ENCODE data around the gene ITPR1. TPM values are rescaled to one million over a fixed set of nuclear protein-coding genes. Genes with fewer than 3 reads are reported as not detected.

The ITPR1 gene
- total RNA-seq, 1 experiment from 2014 or later = 17.1 TPM

DNA sequence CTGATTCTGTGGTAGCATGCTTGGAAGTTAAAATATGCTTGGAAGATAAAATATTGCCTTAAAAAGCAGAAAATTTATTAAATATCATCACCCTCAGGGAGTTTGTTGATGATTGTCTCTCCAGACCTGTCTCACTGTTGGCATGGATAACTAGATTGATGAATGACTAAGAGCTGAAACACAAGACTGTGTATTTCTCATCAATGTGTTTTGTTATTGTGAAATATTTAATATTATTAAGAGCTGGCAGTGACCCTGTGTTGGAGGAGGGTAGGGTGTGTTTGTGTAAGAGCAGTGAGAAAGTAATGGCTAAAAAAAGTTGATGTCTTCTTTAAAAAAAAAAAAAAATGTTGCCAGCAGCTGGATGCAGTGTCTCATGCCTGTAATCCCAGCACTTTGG lies 82.2 kb downstream of the ITPR1 start:
- no peak for DNase-seq
- H3K27me3 ChIP-seq = no peaks in the 10 kb centered on the region
- H3K36me3 ChIP-seq = no peaks in the 10 kb centered on the region
- no peak overlapping the region for H3K27ac ChIP-seq
- no peak overlapping the region for H3K4me3 ChIP-seq
- no peaks in the 10 kb centered on the region for H3K9me3 ChIP-seq (replicated peaks)
- H3K4me1 ChIP-seq = no peaks in the 10 kb centered on the region

DNA sequence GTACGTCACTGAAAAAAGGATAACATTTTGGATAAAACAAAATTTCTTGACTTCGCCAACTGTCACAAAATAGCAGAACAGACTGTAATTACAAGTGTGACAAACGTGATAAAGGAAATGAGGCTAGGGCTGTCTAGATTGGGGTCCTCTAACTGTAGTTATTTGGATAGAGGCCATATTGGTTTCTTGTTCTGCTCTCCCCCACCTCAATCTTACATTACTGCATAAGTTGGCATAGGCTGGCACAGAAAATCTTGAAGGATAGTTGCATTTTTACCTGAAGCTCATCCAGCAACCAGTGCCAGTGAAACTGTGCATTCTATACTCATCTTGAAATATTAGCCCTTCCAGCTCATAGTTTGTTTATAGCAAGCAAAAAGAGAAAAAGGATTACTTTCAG lies 84.6 kb downstream of the ITPR1 start:
- Histone ChIP-seq H3K4me1 (peaks cover 6% of the 10 kb centered on the region), H3K27me3 (no peaks in the 10 kb centered on the region), H3K36me3 (no peaks in the 10 kb centered on the region), H3K27ac (no peak overlapping the region), H3K4me3 (no peak overlapping the region), H3K9me3 (replicated peaks) (no peaks in the 10 kb centered on the region)
- no peak for DNase-seq

DNA sequence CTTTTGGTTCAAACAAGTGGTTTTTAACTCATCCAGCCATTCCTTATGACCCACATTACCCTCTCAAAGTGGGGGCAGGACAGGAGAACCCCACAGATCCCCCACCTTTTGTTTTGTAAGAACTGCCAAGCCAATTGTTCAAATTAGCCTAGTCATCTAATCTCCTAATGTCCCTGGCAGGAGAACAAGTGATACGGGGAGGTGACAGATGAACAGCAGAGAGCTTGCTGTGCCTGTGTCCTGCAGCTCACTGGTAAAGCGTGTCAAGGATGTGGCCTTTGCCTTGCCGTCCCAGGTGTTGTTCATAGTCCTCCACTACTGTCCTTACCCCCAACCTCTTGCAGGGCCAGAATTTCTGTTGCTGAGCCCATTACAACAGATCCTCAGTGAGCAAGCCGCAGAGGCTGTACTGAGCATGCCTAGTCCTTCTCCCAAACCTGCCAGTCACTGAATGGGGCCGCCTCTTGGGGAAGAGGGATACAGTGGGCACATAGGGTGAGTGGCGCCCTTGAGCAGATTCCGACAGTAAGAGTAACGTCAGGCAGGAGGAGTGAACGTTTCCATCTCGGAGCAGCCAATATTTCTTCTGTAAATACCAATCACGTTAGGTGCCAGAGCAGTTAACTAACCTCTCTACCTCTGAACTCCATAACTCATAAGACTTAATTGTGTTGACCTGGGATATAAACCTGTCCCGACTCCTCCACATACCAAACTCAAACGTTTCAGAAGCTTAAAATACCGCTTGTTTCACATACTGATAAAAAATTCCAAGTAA lies 87.4 kb downstream of the ITPR1 start:
- Histone ChIP-seq H3K27ac (no peak overlapping the region), H3K4me3 (no peak overlapping the region), H3K4me1 (peaks cover 10% of the 10 kb centered on the region), H3K27me3 (no peaks in the 10 kb centered on the region), H3K9me3 (replicated peaks) (no peaks in the 10 kb centered on the region), H3K36me3 (no peaks in the 10 kb centered on the region)
- no peak for DNase-seq

DNA sequence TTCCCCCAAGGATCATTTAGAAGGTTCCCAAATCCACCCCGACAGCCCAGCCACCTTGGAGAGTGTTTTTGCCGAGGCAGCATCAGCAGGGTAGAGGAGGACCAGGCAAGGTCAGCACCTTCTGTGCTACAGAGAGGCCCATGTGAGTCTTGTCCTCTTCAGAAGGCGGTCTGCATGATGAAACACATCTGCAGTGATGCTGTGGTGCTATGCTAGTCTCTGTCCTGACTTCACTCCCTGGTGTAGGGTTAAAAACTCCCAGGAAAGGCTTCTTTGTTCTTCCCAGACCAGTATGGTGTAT lies 87.9 kb downstream of the ITPR1 start:
- H3K27ac ChIP-seq = no peak overlapping the region

DNA sequence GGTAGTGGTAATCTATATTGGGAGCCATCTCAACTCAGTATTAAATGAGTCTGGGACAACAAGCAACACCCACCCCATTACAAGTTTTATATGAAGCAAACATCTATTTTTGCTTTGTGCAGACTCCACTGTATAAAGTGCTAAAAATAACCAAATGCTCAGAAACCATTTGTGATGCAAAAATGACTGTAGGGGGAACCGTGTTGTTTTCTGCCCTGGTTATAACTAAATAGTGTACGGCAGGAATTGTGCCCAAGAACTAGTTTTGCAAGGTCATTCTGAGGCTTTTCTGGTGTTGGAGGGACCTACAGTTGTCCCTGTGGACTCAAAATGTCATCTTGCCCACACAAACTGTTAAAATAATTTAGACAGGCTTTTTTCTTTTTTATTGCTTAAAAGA lies 88.3 kb downstream of the ITPR1 start:
- Histone ChIP-seq H3K27ac (no peak overlapping the region), H3K36me3 (no peaks in the 10 kb centered on the region), H3K27me3 (no peaks in the 10 kb centered on the region), H3K4me3 (no peak overlapping the region), H3K4me1 (peaks cover 10% of the 10 kb centered on the region), H3K9me3 (replicated peaks) (no peaks in the 10 kb centered on the region)
- DNase-seq = no peak

More for the DNA sequence above, 87.9 kb downstream of the ITPR1 start:
- peaks cover 10% of the 10 kb centered on the region for H3K4me1 ChIP-seq
- H3K27me3 ChIP-seq = no peaks in the 10 kb centered on the region
- no peaks in the 10 kb centered on the region for H3K36me3 ChIP-seq
- no peaks in the 10 kb centered on the region for H3K9me3 ChIP-seq (replicated peaks)
- no peak for DNase-seq
- H3K4me3 ChIP-seq = no peak overlapping the region

DNA sequence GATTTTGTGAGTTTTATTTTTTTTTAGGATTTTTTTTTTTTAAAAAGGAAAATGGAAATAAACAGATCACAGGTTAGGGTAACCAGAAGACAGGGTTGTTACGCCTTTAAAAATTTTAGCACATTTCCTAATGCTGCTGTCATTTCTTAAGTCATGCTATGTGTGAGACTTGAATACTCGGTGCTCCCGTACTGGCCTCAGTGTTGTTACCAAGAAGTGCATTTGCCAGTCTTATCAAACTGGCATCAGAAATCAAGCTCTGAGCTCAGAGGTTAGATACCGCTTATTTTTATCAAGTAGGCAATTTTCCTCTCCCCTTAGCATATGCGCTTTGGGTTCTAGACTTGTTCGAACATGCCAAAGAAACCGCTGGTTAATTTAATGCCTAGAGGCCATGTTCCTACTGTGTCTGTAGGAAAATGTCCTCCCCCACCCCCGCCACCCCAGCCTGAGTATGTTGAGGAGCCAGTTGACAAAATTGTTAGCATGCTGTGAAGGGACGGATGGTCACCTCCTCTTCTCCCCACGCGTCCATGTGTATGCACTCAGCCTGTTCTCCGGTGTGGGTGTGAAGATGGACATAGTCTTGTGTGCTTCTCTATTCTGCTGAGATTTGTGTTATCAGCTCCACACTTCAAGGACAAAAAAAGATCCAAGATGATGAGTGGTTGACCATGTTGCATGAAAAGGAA lies 88.9 kb downstream of the ITPR1 start:
- H3K9me3 ChIP-seq (replicated peaks) = no peaks in the 10 kb centered on the region
- no peak for DNase-seq
- H3K4me1 ChIP-seq = peaks cover 10% of the 10 kb centered on the region
- H3K36me3 ChIP-seq = no peaks in the 10 kb centered on the region
- H3K27ac ChIP-seq = no peak overlapping the region
- no peaks in the 10 kb centered on the region for H3K27me3 ChIP-seq
- no peak overlapping the region for H3K4me3 ChIP-seq

DNA sequence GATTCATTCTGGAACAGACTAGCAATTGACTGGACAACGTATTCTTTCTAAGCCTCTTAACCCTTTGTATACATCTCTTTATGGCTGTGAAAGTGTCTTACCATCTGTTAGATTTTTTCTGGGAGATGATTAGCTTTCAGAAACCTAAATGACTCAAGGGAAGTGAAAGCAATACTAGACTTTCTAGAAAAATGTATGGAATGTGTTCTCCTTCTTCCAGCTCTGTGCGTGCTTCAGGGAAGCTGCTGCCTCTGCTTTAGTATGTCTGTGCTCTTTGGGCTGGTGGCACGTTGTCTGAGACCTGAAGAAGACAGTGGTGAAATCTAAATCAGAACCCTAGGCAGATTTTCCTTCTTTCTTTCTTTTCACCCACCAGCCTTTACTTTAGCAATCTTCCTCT lies 89.5 kb downstream of the ITPR1 start:
- peak in 1 of 2 experiments; percentile 6 for DNase-seq

DNA sequence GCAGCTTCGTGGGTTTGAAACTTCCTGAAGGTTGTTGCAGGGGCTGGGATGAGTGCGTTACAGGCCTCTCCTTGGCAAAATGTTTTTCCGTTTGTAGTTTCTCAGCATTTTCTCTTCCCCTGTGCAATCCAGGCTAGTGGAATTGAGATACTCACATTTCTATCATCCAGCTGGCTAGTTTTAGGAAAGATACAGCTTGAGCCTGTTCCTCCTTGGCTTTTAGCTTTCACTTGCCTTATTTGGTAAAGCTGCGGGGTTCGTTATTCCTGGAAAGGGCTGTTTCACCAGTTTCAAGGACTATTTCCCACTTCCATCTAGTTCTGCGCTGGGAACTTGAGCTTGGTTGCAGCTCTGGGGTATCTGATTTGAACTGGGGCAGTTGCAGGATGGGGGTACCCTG lies 90.3 kb downstream of the ITPR1 start:
- no peak overlapping the region for H3K27ac ChIP-seq
- no peak overlapping the region for H3K4me3 ChIP-seq
- no peaks in the 10 kb centered on the region for H3K27me3 ChIP-seq
- H3K9me3 ChIP-seq (replicated peaks) = no peaks in the 10 kb centered on the region
- H3K4me1 ChIP-seq = peaks cover 10% of the 10 kb centered on the region
- H3K36me3 ChIP-seq = no peaks in the 10 kb centered on the region
- no peak for DNase-seq

More for the DNA sequence above, 89.5 kb downstream of the ITPR1 start:
- Histone ChIP-seq H3K4me1 (peaks cover 10% of the 10 kb centered on the region), H3K9me3 (replicated peaks) (no peaks in the 10 kb centered on the region), H3K27ac (no peak overlapping the region), H3K36me3 (no peaks in the 10 kb centered on the region), H3K4me3 (no peak overlapping the region), H3K27me3 (no peaks in the 10 kb centered on the region)

DNA sequence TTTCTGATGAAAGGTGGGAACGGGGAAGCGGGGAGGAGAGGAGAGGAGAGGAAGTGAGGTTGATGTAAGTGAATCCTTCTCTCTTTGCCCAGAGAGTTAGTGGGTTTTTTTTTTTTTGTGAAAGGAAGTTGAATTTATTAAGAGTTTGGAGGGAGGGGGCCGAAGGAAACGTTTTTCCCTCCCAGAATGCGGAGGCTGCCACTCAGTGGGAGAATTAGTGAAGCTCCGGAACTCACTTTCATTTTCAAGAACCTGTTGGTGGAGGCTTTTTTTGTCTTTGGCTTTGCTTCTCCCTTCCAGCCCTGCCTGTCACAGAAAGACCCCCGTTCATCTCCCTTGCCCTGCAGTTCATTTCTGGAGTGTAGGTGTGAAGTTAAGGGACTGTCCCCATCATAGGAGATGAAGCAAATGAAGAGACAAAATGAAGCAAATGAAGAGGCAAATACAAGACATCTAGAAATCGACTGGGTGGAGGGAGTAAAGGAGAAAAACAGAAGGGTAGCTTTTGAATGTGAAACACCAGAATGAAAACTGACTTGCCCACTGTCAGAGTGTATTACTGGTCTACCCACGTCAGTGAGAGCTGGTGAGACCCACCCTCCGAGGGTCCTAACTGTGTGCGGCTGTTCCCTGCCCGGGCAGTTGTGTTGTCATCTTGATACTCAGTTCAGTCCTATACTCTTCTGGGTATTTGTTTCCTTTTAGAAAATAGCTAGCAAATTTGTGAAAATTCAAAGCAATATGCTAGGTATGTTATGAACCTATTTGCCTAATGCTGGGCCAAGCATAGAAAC lies 91.5 kb downstream of the ITPR1 start:
- Histone ChIP-seq H3K27me3 (no peaks in the 10 kb centered on the region), H3K4me1 (peaks cover 10% of the 10 kb centered on the region), H3K36me3 (no peaks in the 10 kb centered on the region), H3K27ac (no peak overlapping the region), H3K4me3 (no peak overlapping the region), H3K9me3 (replicated peaks) (no peaks in the 10 kb centered on the region)
- DNase-seq = no peak

DNA sequence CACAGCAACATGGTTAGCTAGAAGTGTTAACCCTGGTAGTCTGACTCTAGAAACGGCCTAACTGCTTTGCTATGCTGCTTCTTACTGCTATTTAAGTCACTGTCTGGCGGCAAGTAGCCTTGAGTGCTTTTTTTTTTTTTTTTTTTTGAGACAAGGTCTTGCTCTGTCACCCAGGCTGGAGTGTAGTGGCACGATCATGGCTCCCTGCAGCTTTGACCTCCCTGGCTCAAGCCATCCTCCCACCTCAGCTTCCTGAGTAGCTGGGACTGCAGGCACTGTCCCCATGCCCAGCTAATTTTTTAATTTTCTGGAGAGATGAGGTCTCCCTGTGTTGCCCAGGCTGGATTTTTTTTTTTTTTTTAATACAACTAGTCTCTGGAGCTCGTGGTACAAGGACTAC lies 93.2 kb downstream of the ITPR1 start:
- Histone ChIP-seq H3K27ac (no peak overlapping the region), H3K4me1 (peaks cover 10% of the 10 kb centered on the region), H3K36me3 (no peaks in the 10 kb centered on the region), H3K9me3 (replicated peaks) (no peaks in the 10 kb centered on the region), H3K4me3 (no peak overlapping the region), H3K27me3 (no peaks in the 10 kb centered on the region)
- DNase-seq = no peak

DNA sequence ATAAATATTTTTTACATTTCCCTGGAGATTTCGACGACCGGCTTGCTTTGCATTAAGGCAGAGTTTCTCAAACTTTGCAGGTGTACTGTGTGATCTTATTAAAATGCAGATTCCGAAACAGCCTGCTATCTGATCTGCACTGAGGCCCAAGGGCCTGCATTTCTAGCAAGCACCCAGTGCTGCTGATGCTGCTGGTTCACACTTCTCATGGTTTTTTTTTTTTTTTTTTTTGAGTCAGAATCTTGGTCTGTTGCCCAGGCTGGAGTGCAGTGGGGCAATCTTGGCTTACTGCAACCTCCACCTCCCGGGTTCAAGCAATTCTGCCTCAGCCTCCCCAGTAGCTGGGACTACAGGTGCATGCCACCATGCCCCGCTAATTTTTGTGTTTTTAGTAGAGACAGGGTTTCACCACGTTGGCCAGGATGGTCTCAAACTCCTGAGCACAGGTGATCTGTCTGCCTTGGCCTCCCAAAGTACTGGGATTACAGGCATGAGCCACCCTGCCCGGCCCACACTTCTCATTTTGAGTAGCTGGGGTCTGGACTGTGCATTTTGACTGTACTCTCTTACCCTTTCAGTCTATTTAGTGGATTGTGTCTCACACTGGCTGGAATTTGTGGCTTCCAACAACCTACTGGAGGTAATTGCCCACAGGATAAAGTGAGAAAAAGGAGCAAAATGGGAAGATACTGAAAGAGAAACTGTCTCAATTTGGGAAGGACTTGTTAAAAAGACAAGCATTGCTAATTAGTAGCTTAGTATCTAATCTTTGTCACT lies 94.1 kb downstream of the ITPR1 start:
- Histone ChIP-seq H3K4me3 (no peak overlapping the region), H3K27me3 (no peaks in the 10 kb centered on the region), H3K27ac (no peak overlapping the region), H3K9me3 (replicated peaks) (no peaks in the 10 kb centered on the region; the same call in 1 of the 2 replicates), H3K36me3 (no peaks in the 10 kb centered on the region), H3K4me1 (peaks cover 9% of the 10 kb centered on the region)
- DNase-seq = no peak

DNA sequence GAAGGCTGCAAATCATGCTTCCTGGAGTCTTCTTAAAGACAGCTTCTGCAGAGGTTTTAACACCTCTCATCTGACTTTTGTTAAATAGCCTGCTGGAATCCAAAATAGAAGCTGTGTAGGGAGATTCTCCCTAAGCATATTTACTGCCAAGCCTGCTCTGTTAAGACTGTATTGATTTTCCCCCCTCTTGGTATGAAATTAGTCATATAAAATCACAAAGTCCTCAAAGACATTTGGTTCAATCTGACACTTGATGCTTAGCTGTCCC lies 94.6 kb downstream of the ITPR1 start:
- Histone ChIP-seq H3K27ac (no peak overlapping the region), H3K4me1 (peaks cover 4% of the 10 kb centered on the region), H3K9me3 (replicated peaks) (no peaks in the 10 kb centered on the region; the same call in 1 of the 2 replicates), H3K36me3 (no peaks in the 10 kb centered on the region), H3K27me3 (no peaks in the 10 kb centered on the region), H3K4me3 (no peak overlapping the region)
- no peak for DNase-seq

DNA sequence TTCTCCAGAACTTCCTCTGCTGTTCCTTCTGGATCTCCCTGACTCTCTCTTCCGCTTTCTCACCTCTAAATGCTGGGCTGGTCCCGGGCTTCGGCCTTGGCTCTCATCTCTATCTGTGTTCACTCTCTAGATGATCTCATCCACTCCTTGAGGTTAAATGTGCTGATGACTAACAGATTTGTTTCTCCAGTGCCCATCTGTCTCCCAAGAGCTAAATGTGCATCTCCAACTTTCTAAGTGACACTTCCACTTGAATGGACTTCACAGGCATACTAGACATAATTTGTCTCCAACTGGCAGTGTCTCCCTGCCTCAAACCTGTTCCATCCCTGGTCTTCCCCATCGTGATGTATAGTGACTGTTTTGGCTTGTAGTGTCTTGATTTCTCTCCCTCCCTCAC lies 95.3 kb downstream of the ITPR1 start:
- Histone ChIP-seq H3K4me3 (no peak overlapping the region), H3K27ac (no peak overlapping the region), H3K9me3 (replicated peaks) (no peaks in the 10 kb centered on the region; the same call in 1 of the 2 replicates), H3K27me3 (no peaks in the 10 kb centered on the region), H3K36me3 (no peaks in the 10 kb centered on the region), H3K4me1 (no peaks in the 10 kb centered on the region; the same call in 1 of the 2 replicates)
- DNase-seq = no peak

DNA sequence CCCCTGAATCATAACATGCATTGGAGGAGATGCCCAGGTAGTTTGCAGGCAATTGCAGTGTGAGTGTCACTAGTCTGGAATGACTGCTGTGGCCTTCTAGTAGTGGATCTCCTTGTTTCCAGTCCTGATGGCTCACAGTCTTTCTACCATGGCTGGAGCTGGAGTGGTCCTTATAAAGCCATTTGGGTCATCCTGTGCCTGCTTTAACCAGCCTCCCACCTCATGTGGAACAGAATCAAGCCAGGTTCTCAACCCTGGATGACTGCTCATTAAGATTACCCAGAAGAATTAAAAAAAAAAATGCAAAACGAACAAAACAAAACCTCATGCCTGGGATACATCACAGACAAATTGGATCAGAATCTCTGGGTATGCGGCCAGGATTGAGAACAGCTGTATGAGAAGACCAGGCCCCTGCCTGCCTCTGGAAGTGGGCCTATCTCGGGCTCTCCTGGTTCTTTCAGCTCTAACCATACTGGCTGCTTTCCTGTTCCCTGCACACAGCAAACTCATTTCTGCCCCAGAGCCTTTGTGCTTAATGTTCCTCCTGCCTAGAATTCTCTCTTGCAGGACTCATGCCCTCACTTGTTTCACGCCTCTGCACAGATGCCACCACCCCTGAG lies 96.4 kb downstream of the ITPR1 start:
- Histone ChIP-seq H3K4me1 (no peaks in the 10 kb centered on the region), H3K27me3 (no peaks in the 10 kb centered on the region), H3K9me3 (replicated peaks) (no peaks in the 10 kb centered on the region; the same call in 1 of the 2 replicates), H3K36me3 (no peaks in the 10 kb centered on the region), H3K27ac (no peak overlapping the region), H3K4me3 (no peak overlapping the region)
- no peak for DNase-seq
